ENCODE data around the gene COMMD9.
A peak's percentile ranks its signal among the peaks of the same experiment; 100 is the strongest.

The COMMD9 gene

GRCh38 chr11:36224209-36224882 lies 64.9 kb downstream of the COMMD9 start:
- H3K4me1 ChIP-seq (ENCODE audit: control insufficient read depth, insufficient read depth, low read length, poor library complexity, severe bottlenecking), result peaks cover 23% of the 10 kb centered on the region
- H3K27ac ChIP-seq (ENCODE audit: low read depth, low read length, severe bottlenecking), result peak overlapping the region; percentile 30
- peaks cover 33% of the 10 kb centered on the region for H3K36me3 ChIP-seq (ENCODE audit: control insufficient read depth, insufficient read depth, low read length)
- 93% methylated on average over 2 to 3 of the region's 5 CpGs for whole genome bisulfite sequencing, 2 experiments (ENCODE audit: insufficient coverage in 2 of 2)
- no peak overlapping the region for H3K4me3 ChIP-seq (ENCODE audit: extremely low read depth, insufficient read depth, low read length, poor library complexity, severe bottlenecking)
- peaks cover 13% of the 10 kb centered on the region for H3K9me3 ChIP-seq (ENCODE audit: control insufficient read depth, low read length)

DNA sequence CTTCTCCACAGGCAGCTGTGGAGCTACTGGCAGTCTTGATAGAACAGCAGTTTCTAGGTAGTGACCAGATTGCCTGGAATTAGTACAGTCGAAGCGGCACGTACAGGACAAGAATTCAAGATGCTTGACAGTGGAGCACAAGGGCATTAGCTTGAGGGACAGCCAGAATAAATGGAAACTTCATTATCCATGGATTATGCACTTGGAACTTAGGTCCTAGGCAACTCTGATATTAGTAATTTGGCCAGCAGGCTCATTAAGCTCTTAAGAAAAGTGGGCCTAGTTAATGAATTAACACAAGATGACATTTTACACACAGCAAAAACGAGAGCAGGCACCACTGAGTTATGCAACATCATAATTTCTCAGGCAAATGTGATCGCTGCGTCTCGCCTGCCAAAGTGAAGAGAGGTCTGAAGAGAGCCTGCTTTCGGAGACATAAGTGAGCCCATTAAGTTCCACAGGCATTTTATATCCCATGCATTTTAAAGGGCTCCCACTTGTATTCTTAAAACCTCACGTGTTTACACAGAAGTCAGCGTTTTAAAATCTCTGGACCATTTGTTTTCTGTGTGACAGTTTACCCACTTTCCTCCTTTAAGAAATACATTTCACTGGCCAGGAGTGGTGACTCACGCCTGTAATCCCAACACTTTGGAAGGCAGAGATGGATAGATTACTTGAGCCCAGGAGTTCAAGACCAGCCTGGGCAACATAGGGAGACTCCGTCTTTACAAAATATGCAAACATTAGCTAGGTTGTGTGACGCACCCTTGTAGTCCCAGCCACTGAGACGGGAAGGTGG lies 66.2 kb downstream of the COMMD9 start:
- WGBS, 2 experiments (ENCODE audit: insufficient coverage in 2 of 2), result 89 to 95% methylated on average over 13 of the region's 14 CpGs
- Histone ChIP-seq H3K4me3 (ENCODE audit: extremely low read depth, insufficient read depth, low read length, poor library complexity, severe bottlenecking) (no peak overlapping the region), H3K27ac (ENCODE audit: low read depth, low read length, severe bottlenecking) (peak overlapping the region; percentile 37), H3K4me1 (ENCODE audit: control insufficient read depth, insufficient read depth, low read length, poor library complexity, severe bottlenecking) (peaks cover 14% of the 10 kb centered on the region), H3K36me3 (ENCODE audit: control insufficient read depth, insufficient read depth, low read length) (peaks cover 26% of the 10 kb centered on the region), H3K9me3 (ENCODE audit: control insufficient read depth, low read length) (peaks cover 13% of the 10 kb centered on the region)

Measured in mesodermal cell (in vitro differentiated cells).